Lung microvascular endothelial cell (primary cell): ENCODE results near the gene ITGA7. TPM values are rescaled to one million over a fixed set of nuclear protein-coding genes. Genes with fewer than 3 reads are reported as not detected.
A peak's percentile ranks its signal among the peaks of the same experiment; 100 is the strongest.

Source experiments
- DNase-seq, 2 donors: peaks; one replicate each; pipeline versions ENCODE4 v3.0.0 to v3.0.0-alpha.2; 2010; ENCODE audit warnings: low read depth in 2 of 2
- total RNA-seq: library from RNA; depleted of rRNA; stranded (reverse); fragments of >200 nt; gene quantifications from 2 replicates; pipeline ENCODE4 v1.2.1, GENCODE V29; 2014

Gene ITGA7
- under 0.01 and 0.20 TPM in 2 replicates for total RNA-seq

DNA sequence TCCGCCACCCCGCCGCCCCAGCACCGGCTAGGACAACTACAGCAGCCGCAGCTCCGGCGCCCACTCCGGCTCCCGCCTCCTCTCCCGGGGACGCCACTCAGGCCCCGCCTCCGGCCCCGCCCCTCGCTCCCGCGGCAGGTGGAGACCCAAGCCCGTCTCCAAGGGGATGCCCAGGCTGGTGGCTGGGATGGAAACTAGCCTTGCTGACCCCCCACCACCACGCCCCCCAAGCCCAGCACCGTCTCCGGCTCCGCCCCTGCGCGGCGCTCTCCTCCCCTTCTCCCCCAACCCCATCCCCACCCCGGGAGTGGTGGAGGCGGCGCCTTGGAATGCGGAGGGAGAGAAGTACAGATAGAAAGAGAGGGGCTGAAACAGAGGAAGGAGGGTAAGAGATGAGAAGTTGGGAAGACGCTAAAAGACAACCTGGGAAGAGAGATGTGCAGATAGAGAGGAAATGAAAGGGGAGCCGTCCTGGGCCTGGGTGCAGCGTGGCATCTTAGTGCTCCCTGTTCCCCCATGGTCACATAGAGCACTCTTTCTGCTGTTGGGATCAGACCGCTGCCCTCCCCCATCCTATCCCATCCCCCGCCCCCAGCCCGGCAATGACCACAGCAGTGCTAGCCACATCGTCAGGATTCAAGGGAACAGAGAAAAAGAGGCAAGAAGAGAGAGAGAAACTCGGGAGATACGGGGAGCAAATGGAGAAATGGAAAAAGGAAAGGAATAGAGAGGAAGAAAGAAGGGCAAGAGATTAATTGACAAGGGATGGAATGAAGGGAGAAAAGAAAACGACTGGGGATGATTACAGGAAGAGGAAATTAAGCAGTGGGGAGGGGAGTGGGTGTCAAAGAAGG is at the start of gene ITGA7:
Gene ITGA7, minus strand, starts transcription at position 64 of the 854 bp plus-strand sequence. CDS start 222 bp downstream, outside the sequence.
- DNase-seq: no peak

- peak in 1 of 2 donors; percentile 15 for DNase-seq
Measured at GRCh38 chr12:55755246-55755645, 47.5 kb upstream of the ITGA7 start.

DNA sequence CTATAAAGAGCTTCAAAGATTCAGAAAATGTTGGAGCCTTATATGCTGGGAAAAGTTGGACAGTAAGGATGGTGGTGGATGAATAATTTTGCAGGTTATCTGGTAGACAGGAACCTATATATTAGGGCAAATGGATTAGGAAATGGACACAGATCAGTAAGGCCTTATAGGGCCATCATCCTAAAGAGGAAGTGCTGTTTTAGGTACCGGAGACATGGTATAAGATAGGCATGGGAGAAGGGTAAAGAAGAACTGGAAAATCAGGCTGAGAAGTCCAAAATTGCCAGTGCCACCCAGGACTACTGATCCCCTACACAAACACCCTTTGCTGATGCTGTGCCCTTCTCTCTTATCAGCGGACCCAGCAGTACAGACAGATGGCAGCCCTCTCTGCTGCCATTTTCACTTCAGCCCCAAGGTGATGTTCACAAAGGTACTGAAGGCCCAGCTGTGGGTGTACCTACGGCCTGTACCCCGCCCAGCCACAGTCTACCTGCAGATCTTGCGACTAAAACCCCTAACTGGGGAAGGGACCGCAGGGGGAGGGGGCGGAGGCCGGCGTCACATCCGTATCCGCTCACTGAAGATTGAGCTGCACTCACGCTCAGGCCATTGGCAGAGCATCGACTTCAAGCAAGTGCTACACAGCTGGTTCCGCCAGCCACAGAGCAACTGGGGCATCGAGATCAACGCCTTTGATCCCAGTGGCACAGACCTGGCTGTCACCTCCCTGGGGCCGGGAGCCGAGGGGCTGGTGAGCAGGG is 40.7 kb upstream of the ITGA7 start:
- no peak for DNase-seq

- no peak for DNase-seq
Measured at GRCh38 chr12:55746913-55747231, 39.2 kb upstream of the ITGA7 start.

- DNase-seq: no peak
Measured at GRCh38 chr12:55746174-55746912, 38.6 kb upstream of the ITGA7 start.

- no peak for DNase-seq
Measured at GRCh38 chr12:55745361-55746173, 37.9 kb upstream of the ITGA7 start.

- no peak for DNase-seq
Measured at GRCh38 chr12:55744340-55745030, 36.8 kb upstream of the ITGA7 start.

- peak in 1 of 2 donors; percentile 83 for DNase-seq
Measured at GRCh38 chr12:55743406-55744339, 36.0 kb upstream of the ITGA7 start.

DNA sequence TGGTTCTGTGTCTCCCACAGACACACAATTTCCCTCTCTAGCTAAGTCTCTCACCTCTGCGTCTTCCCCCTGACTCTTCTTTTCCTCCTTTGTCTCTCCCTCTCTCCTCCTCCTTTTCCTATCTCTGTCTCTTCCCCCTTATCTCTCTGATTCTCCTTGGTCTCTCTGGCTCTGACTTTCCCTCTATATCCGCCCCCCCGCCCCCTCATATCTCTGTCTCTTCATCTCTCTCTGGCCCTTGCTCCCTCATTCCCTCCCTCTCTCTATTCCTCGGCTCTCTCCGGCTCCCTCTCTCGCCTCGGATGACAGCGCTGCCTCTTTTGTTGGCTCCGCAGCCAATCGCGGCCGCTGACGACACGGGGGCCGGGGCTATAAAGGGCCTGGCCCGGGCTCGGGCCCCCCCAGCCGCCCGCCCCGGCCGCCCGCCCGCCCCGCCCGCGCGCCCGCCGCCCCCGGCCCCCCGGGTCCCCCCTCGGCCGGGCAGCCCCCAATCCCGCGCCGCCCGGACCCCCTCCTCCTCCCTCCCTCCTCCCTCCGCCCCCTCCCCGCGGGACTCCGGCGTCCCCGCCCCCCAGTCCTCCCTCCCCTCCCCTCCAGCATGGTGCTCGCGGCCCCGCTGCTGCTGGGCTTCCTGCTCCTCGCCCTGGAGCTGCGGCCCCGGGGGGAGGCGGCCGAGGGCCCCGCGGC is 35.2 kb upstream of the ITGA7 start, which contains the start of gene GDF11:
Gene GDF11, plus strand, starts transcription at position 404 of the 687 bp plus-strand sequence. Its CDS starts 195 bp downstream, at position 599.
- DNase-seq: peak; percentile 77

DNA sequence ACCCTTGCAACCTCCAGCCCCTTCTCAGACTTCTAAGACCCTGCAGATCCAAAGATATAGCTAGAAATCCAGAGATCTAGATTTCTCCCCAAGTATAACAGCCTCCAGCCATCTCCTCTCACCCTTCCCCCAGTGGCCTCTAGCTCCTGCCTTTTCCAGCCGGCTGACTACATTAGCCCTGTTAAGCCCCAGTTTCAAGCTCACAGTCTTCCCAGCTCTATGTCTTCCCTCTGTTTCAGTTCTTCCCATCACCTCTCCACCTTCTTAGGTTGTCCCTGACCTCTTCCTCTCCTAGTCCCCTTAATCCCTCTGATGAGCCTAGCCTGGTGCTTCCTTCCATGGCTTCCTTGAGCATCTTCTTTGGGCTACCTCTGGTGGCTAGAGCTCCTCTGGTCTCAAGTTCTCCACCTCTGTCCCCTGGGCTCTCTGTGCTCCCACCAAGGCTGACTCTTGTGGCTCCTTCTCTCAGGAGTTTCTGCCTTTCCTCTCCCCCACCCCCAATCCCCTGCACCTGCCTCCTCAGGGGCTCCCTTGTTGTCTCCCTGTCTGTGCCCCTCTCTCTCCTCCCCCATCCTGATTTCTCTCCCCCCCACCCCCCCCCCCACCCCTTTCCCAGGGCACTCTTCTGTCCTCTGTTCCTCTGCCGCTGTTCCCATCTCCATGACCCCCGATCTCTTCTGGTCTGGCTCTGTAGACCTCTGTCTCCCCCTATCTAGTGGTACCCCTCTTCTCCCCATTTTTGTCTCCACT is 34.4 kb upstream of the ITGA7 start:
- no peak for DNase-seq

DNA sequence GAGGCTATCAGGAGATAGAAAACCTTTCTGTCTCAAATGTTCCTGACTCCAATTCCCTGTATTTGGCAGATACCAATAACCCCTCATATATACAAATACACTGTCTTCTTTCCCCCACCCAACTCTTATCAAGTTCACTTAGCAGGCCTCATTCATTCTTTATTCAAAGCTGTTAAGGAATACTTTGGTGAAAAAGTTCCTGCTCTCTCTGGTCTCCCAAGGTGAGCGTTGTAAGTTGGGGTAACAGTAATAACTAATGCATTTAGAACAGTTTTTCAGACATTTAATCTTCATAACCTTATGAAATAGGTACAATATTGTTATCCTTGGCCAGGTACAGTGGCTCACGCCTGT is 31.3 kb upstream of the ITGA7 start:
- DNase-seq: no peak

GRCh38 chr12:55738123-55739024 is 30.7 kb upstream of the ITGA7 start:
- DNase-seq: peak; percentile 72 to 86

DNA sequence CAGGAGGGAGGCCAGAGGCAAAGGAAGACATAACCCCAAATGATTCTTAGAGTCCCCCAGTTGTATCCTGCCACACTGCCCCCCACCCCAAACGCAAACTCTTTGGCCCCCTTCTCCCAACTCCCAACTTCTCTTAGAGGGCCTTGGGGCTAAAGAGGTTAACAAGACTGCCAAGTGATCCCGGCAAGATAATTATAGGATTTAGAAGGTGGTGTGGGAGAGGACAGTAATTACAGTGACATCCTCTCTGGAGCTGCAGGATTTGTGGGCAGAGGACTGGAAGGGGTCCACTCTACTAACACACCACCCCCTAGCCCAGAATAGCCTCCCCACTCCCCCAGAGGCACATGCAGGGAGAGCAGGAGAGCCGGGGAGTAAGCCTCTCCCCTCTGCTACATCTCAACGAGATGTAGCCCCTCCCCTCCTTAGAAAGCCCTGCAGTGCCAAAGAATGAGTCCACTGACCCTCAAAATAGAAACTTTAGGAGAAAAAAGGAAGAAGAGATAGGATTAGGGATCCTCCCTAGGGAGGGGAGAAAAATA is 29.9 kb upstream of the ITGA7 start:
- no peak for DNase-seq

DNA sequence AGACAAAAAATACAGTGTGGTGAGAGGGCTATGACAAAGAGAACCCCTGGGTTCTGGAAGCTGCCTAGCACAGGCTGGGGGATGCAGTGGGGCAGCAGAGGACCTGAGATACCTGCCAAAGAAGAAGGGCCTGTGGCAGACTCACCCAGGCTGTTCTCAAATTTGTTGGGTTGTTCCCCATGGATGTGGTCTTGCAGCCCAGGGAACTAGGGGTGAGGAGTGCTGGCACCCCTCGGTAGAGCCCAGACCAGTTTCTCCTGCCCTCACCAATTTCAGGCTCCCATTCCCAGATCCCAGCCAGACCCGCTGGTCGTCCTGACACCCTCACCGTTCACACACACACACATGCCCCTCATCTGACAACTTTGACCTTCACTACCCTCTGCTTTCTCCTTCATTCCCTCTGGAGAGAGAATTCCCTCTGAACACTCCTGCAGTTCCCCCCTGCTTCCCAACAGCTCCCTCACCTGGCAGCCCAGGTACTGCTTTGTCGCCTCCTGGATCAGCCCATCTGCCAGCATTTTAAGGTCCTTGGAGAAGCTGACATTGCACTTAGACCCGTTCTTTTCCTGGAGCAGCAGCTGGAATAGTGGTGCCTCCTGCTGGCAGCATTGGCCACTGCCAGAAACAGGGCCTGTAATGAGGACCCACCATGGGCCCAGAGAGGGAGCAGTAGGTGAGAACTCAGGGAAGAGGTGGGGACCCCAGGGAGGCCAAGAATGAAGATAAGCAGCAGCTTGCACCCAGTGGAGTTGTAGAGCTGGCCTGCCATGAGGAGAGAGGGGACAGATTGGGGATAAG is 29.3 kb upstream of the ITGA7 start:
- peak; percentile 69 to 81 for DNase-seq

GRCh38 chr12:55736076-55736475 is 28.4 kb upstream of the ITGA7 start:
- no peak for DNase-seq

GRCh38 chr12:55734595-55734994 is 26.9 kb upstream of the ITGA7 start:
- DNase-seq: no peak
